ENCODE measurements around the gene NDUFB11. TPM values are rescaled to one million over a fixed set of nuclear protein-coding genes. Genes with fewer than 3 reads are reported as not detected.

Gene NDUFB11
- polyA plus RNA-seq = 10 to 100 TPM; 72.2 to 75.0 TPM

DNA sequence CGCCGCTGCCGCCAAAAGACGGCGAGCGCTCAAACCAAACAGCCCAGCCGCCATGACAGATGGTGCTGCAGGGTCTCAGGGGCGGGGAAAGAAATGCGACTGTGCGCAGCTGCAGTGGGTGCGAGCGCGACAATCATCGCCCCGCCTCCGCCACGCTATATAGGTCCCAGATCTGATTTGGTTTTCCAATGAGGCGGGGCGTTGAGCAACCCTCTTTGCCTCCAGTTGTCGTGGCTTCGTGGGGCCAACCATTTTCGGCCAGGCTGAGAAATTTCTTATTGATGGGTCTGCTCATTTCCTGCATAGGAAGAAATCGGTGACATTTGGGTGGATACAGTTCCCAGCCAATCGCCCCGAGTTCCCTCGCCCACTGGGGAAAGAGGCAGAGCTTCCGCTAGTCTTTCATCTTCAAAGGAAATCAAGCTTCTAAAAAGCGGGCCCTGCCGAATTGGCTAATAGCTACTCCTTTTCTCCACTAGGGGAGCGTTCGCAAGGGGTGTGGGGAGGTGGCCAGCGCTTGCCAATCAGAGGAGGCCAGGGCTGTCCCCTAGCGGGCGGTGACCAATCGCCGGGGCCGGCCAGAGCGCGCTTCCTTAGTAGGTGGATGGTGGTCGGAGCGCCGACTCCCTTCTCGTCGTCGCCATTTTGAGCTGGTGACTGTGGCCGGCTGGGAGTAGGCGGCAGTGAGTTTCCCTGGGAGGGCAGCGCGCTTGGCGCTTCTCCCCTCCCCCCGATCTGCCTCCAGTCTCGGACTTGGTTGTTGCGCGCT, at the start of gene NDUFB11, which contains the start of gene RBM10:
Gene NDUFB11, minus strand, starts transcription at position 77 of the 769 bp plus-strand sequence. Its CDS starts 23 bp downstream, at position 54.
Gene RBM10, plus strand, starts transcription at position 596 of the 769 bp plus-strand sequence. CDS start 2,261 bp downstream, outside the sequence.
- Histone ChIP-seq H3K27me3 (ENCODE audit: control insufficient read depth in 1 of 2, insufficient read depth in 2 of 2, low read length in 2 of 2) (peaks cover 0 to 5% of the 10 kb centered on the region in 2 donors), H3K27ac (ENCODE audit: low read depth in 2 of 2, low read length in 1 of 2) (peak within 1 kb of the TSS; percentile 97 to 98), H3K9me3 (ENCODE audit: control insufficient read depth in 2 of 2, insufficient read depth in 1 of 2, low read depth in 1 of 2, low read length in 1 of 2) (no peaks in the 10 kb centered on the region), H3K4me3 (ENCODE audit: low read depth in 1 of 2, low read length in 2 of 2) (peak within 1 kb of the TSS; percentile 58 to 88), H3K4me1 (ENCODE audit: control insufficient read depth in 2 of 2, insufficient read depth in 2 of 2, low read length in 1 of 2) (peaks cover 0 to 6% of the 10 kb centered on the region in 2 donors), H3K36me3 (ENCODE audit: control insufficient read depth in 2 of 2, insufficient read depth in 2 of 2, low read length in 1 of 2) (peaks cover 0 to 9% of the 10 kb centered on the region in 2 donors)
- 0 to 24% methylated on average over 51 to 54 of the region's 54 CpGs for WGBS, 2 donors

DNA sequence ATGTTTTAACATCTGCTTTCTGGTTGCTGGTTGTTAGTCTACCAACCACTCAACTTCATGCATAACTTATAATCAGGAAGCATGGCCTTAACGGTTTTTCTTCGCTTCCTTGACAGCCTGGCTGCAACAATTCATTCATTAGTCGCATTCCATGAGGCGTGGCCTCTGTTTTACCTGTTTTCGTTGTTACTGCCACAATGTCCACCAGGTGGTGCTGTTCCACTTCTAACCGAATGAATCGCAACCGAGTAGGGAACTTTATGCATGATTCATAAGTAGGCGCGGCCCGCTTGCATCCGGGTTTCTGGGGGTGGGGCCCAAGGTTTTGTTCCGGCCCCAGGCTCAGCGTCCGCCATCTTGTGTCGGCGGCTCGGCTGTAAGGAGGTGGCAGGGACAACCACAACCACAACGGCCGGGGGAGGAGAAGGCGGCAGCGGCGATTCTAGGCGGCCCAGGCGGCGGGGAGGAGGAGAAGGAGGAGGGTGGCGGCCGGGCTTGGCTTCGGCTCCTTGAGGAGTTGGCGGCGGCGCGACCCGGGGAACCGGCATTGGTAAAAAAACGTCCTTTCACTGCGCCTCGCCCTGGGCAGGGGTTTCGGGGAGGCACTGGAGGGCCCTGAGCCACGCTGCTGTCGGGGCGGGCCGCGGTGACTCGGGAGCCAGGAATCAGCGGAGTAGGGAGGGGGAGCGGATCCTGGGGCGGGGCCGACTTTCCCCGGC, 49.1 kb upstream of the NDUFB11 start, which contains the start of gene UBA1:
Gene UBA1, plus strand, starts transcription at position 355 of the 719 bp plus-strand sequence. CDS start 4,974 bp downstream, outside the sequence.
- H3K4me3 ChIP-seq (ENCODE audit: low read depth in 1 of 2, low read length in 2 of 2) = peak within 1 kb of the TSS; percentile 81 to 87
- peaks cover 0 to under 1% of the 10 kb centered on the region in 2 donors for H3K36me3 ChIP-seq (ENCODE audit: control insufficient read depth in 2 of 2, insufficient read depth in 2 of 2, low read length in 1 of 2)
- H3K27me3 ChIP-seq (ENCODE audit: control insufficient read depth in 1 of 2, insufficient read depth in 2 of 2, low read length in 2 of 2) = no peaks in the 10 kb centered on the region
- H3K9me3 ChIP-seq (ENCODE audit: control insufficient read depth in 2 of 2, insufficient read depth in 1 of 2, low read depth in 1 of 2, low read length in 1 of 2) = no peaks in the 10 kb centered on the region
- H3K27ac ChIP-seq (ENCODE audit: low read depth in 2 of 2, low read length in 1 of 2) = peak within 1 kb of the TSS; percentile 91 to 96
- peaks cover 6 to 13% of the 10 kb centered on the region in 2 donors for H3K4me1 ChIP-seq (ENCODE audit: control insufficient read depth in 2 of 2, insufficient read depth in 2 of 2, low read length in 1 of 2)
- WGBS, 2 donors = 1% methylated on average over 43 to 50 of the region's 50 CpGs

DNA sequence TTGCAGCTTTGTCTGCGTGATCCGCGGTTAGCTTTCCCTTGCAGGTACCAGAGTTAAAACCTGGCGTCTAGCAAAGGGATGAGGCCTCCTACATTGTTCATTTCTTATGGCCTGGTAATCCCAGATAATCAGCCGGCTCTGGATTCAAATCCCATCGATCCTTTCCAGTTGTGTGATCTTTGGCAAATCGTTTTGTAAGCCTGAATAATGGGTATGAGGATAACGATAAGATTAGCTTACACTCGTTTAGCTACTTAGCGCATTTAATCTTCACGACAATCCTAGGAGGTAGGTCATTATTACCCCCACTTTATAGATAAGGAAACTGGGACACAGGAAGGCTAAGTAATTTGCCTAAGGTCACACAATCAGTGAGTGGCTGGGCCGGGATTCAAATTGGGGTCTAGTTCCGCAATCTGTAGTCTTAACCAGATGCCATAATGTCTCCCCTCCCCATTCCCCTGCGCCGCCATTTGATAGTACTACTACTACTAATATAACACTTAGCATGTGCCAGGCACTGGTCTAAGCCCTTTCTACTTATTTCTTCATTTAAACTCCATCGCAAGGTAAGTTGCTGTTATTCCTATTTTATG, 47.4 kb upstream of the NDUFB11 start:
- Histone ChIP-seq H3K36me3 (ENCODE audit: control insufficient read depth in 2 of 2, insufficient read depth in 2 of 2, low read length in 1 of 2) (peaks cover 1 to 4% of the 10 kb centered on the region in 2 donors), H3K4me1 (ENCODE audit: control insufficient read depth in 2 of 2, insufficient read depth in 2 of 2, low read length in 1 of 2) (peaks cover 6 to 7% of the 10 kb centered on the region in 2 donors), H3K9me3 (ENCODE audit: control insufficient read depth in 2 of 2, insufficient read depth in 1 of 2, low read depth in 1 of 2, low read length in 1 of 2) (no peaks in the 10 kb centered on the region), H3K4me3 (ENCODE audit: low read depth in 1 of 2, low read length in 2 of 2) (peak overlapping the region; percentile 49 to 59), H3K27me3 (ENCODE audit: control insufficient read depth in 1 of 2, insufficient read depth in 2 of 2, low read length in 2 of 2) (no peaks in the 10 kb centered on the region), H3K27ac (ENCODE audit: low read depth in 2 of 2, low read length in 1 of 2) (peak overlapping the region; percentile 28 to 45)
- WGBS, 2 donors = 51 to 54% methylated on average over 16 of the region's 16 CpGs

DNA sequence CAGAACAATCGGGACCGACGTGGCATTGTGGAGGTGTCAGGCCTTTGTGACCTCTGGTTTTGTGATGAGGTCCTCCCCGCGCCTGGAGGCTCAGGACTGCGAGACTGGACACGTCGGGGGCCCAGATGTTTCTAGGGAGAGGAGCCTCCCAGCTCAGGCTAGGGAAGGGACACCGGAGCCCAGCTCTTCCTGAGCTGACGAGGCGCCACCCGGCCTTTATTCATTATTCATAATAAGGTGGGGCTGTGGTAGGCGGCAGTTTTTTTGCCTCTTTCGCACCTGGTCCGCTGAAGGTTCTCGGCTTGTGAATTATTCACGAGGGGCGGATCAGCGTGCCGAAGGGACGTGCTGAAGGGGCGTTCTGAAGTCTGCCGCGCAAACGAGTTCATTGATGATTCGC, 46.8 kb upstream of the NDUFB11 start:
- H3K36me3 ChIP-seq (ENCODE audit: control insufficient read depth in 2 of 2, insufficient read depth in 2 of 2, low read length in 1 of 2) = peaks cover 3 to 10% of the 10 kb centered on the region in 2 donors
- H3K9me3 ChIP-seq (ENCODE audit: control insufficient read depth in 2 of 2, insufficient read depth in 1 of 2, low read depth in 1 of 2, low read length in 1 of 2) = no peaks in the 10 kb centered on the region
- H3K27ac ChIP-seq (ENCODE audit: low read depth in 2 of 2, low read length in 1 of 2) = peak overlapping the region; percentile 45 to 73
- peak overlapping the region; percentile 49 to 59 for H3K4me3 ChIP-seq (ENCODE audit: low read depth in 1 of 2, low read length in 2 of 2)
- WGBS, 2 donors = 6 to 30% methylated on average over 26 of the region's 26 CpGs
- no peaks in the 10 kb centered on the region for H3K27me3 ChIP-seq (ENCODE audit: control insufficient read depth in 1 of 2, insufficient read depth in 2 of 2, low read length in 2 of 2)
- H3K4me1 ChIP-seq (ENCODE audit: control insufficient read depth in 2 of 2, insufficient read depth in 2 of 2, low read length in 1 of 2) = peaks cover 6 to 7% of the 10 kb centered on the region in 2 donors

- H3K9me3 ChIP-seq (ENCODE audit: control insufficient read depth in 2 of 2, insufficient read depth in 1 of 2, low read depth in 1 of 2, low read length in 1 of 2) = no peaks in the 10 kb centered on the region
- peaks cover 3 to 4% of the 10 kb centered on the region in 2 donors for H3K4me1 ChIP-seq (ENCODE audit: control insufficient read depth in 2 of 2, insufficient read depth in 2 of 2, low read length in 1 of 2)
- 3 to 16% methylated on average over 40 of the region's 40 CpGs for WGBS, 2 donors
- no peaks in the 10 kb centered on the region for H3K27me3 ChIP-seq (ENCODE audit: control insufficient read depth in 1 of 2, insufficient read depth in 2 of 2, low read length in 2 of 2)
- H3K36me3 ChIP-seq (ENCODE audit: control insufficient read depth in 2 of 2, insufficient read depth in 2 of 2, low read length in 1 of 2) = peaks cover 3 to 16% of the 10 kb centered on the region in 2 donors
- peak overlapping the region; percentile 45 to 73 for H3K27ac ChIP-seq (ENCODE audit: low read depth in 2 of 2, low read length in 1 of 2)
- H3K4me3 ChIP-seq (ENCODE audit: low read depth in 1 of 2, low read length in 2 of 2) = peak overlapping the region; percentile 49 to 59
Observed at GRCh38 chrX:47190445-47191269, 46.2 kb upstream of the NDUFB11 start.

- Histone ChIP-seq H3K27me3 (ENCODE audit: control insufficient read depth in 1 of 2, insufficient read depth in 2 of 2, low read length in 2 of 2) (no peaks in the 10 kb centered on the region), H3K4me3 (ENCODE audit: low read depth in 1 of 2, low read length in 2 of 2) (no peak overlapping the region), H3K36me3 (ENCODE audit: control insufficient read depth in 2 of 2, insufficient read depth in 2 of 2, low read length in 1 of 2) (peaks cover 3 to 21% of the 10 kb centered on the region in 2 donors), H3K4me1 (ENCODE audit: control insufficient read depth in 2 of 2, insufficient read depth in 2 of 2, low read length in 1 of 2) (peaks cover 0 to 3% of the 10 kb centered on the region in 2 donors), H3K9me3 (ENCODE audit: control insufficient read depth in 2 of 2, insufficient read depth in 1 of 2, low read depth in 1 of 2, low read length in 1 of 2) (no peaks in the 10 kb centered on the region), H3K27ac (ENCODE audit: low read depth in 2 of 2, low read length in 1 of 2) (no peak overlapping the region)
- 62 to 76% methylated on average over 19 of the region's 19 CpGs for WGBS, 2 donors
Observed at GRCh38 chrX:47189906-47190305, 45.4 kb upstream of the NDUFB11 start.

GRCh38 chrX:47187106-47187677, 42.7 kb upstream of the NDUFB11 start:
- no peaks in the 10 kb centered on the region for H3K9me3 ChIP-seq (ENCODE audit: control insufficient read depth in 2 of 2, insufficient read depth in 1 of 2, low read depth in 1 of 2, low read length in 1 of 2)
- peaks cover 3 to 31% of the 10 kb centered on the region in 2 donors for H3K36me3 ChIP-seq (ENCODE audit: control insufficient read depth in 2 of 2, insufficient read depth in 2 of 2, low read length in 1 of 2)
- peaks cover 0 to 3% of the 10 kb centered on the region in 2 donors for H3K4me1 ChIP-seq (ENCODE audit: control insufficient read depth in 2 of 2, insufficient read depth in 2 of 2, low read length in 1 of 2)
- H3K4me3 ChIP-seq (ENCODE audit: low read depth in 1 of 2, low read length in 2 of 2) = no peak overlapping the region
- H3K27ac ChIP-seq (ENCODE audit: low read depth in 2 of 2, low read length in 1 of 2) = no peak overlapping the region
- 78 to 83% methylated on average over 4 of the region's 4 CpGs for WGBS, 2 donors
- H3K27me3 ChIP-seq (ENCODE audit: control insufficient read depth in 1 of 2, insufficient read depth in 2 of 2, low read length in 2 of 2) = no peaks in the 10 kb centered on the region

- H3K27me3 ChIP-seq (ENCODE audit: control insufficient read depth in 1 of 2, insufficient read depth in 2 of 2, low read length in 2 of 2) = no peaks in the 10 kb centered on the region
- no peaks in the 10 kb centered on the region for H3K9me3 ChIP-seq (ENCODE audit: control insufficient read depth in 2 of 2, insufficient read depth in 1 of 2, low read depth in 1 of 2, low read length in 1 of 2)
- no peak overlapping the region for H3K4me3 ChIP-seq (ENCODE audit: low read depth in 1 of 2, low read length in 2 of 2)
- peaks cover 0 to 3% of the 10 kb centered on the region in 2 donors for H3K4me1 ChIP-seq (ENCODE audit: control insufficient read depth in 2 of 2, insufficient read depth in 2 of 2, low read length in 1 of 2)
- no peak overlapping the region for H3K27ac ChIP-seq (ENCODE audit: low read depth in 2 of 2, low read length in 1 of 2)
- WGBS, 2 donors = 85 to 88% methylated on average over 27 of the region's 27 CpGs
- H3K36me3 ChIP-seq (ENCODE audit: control insufficient read depth in 2 of 2, insufficient read depth in 2 of 2, low read length in 1 of 2) = peaks cover 3 to 40% of the 10 kb centered on the region in 2 donors
Observed at GRCh38 chrX:47186096-47186740, 41.7 kb upstream of the NDUFB11 start.
